GM23338 (cell line): ENCODE data around the gene ATP6V0C. TPM values are rescaled to one million over a fixed set of nuclear protein-coding genes. Genes with fewer than 3 reads are reported as not detected.

Source experiments
- ATAC-seq: fragments of 200-7000 bp; cut with Tn5 transposase; 3 replicates; pipeline ENCODE4 v1.9.1; 2020
- DNase-seq: peaks from one replicate; pipeline ENCODE4 v3.0.0-alpha.2; 2015; ENCODE audit warnings: low spot score
- H2AFZ ChIP-seq: fragments of 200-600 bp; sonication (generic); 2 replicates; pipeline ENCODE4 v1.8.0; 2016; ENCODE audit warnings: antibody characterized with exemption, mild to moderate bottlenecking, moderate library complexity
- H3F3A ChIP-seq: fragments of 200-600 bp; sonication (generic); replicated peaks from 2 replicates; pipeline ENCODE4 v1.8.0; 2017; ENCODE audit warnings: antibody characterized with exemption, mixed run types, low read depth
- H3K27ac ChIP-seq: fragments of 200-600 bp; sonication (generic); 2 replicates; pipeline ENCODE4 v1.6.1; 2016; ENCODE audit warnings: low read depth
- H3K27me3 ChIP-seq: fragments of 200-600 bp; sonication (generic); 2 replicates; pipeline ENCODE4 v1.8.0; 2016; ENCODE audit warnings: mild to moderate bottlenecking, mixed run types, moderate library complexity; ENCODE audit not compliant: insufficient read depth
- H3K36me3 ChIP-seq: fragments of 200-600 bp; sonication (generic); 2 replicates; pipeline ENCODE4 v1.8.0; 2016; ENCODE audit warnings: mild to moderate bottlenecking; ENCODE audit not compliant: insufficient read depth
- H3K4me1 ChIP-seq: fragments of 200-600 bp; sonication (generic); 2 replicates; pipeline ENCODE4 v1.8.0; 2016; ENCODE audit warnings: mild to moderate bottlenecking, moderate library complexity; ENCODE audit not compliant: insufficient read depth
- H3K4me2 ChIP-seq: fragments of 200-600 bp; sonication (generic); 2 replicates; pipeline ENCODE4 v1.7.1; 2017; ENCODE audit warnings: mixed run types
- H3K4me3 ChIP-seq: fragments of 200-600 bp; sonication (generic); 2 replicates; pipeline ENCODE4 v1.6.1; 2016; ENCODE audit warnings: mixed run types
- H3K79me2 ChIP-seq: fragments of 200-600 bp; sonication (generic); replicated peaks from 2 replicates; pipeline ENCODE4 v1.8.0; 2017; ENCODE audit warnings: mild to moderate bottlenecking; ENCODE audit not compliant: insufficient read depth
- H3K9me2 ChIP-seq: fragments of 200-600 bp; sonication (generic); 2 replicates; pipeline ENCODE4 v1.8.0; 2017; ENCODE audit not compliant: insufficient read depth
- H4K20me1 ChIP-seq: fragments of 200-600 bp; sonication (generic); replicated peaks from 2 replicates; pipeline ENCODE4 v1.8.0; 2017; ENCODE audit warnings: mild to moderate bottlenecking; ENCODE audit not compliant: insufficient read depth
- H3K27ac Mint-ChIP-seq: 2 replicates; pipeline ENCODE4 v1.8.0; 2020; ENCODE audit warnings: inconsistent platforms, mild to moderate bottlenecking, moderate library complexity, mixed read lengths
- H3K27me3 Mint-ChIP-seq: 3 replicates; pipeline ENCODE4 v1.8.0; 2022; ENCODE audit warnings: low read depth, mild to moderate bottlenecking, moderate library complexity, mixed read lengths, inconsistent platforms; ENCODE audit not compliant: insufficient read depth, poor library complexity
- H3K36me3 Mint-ChIP-seq: 3 replicates; pipeline ENCODE4 v1.8.0; 2021; ENCODE audit warnings: low read depth, mild to moderate bottlenecking, inconsistent platforms, moderate library complexity, mixed read lengths
- H3K4me1 Mint-ChIP-seq: 3 replicates; pipeline ENCODE4 v1.8.0; 2020; ENCODE audit warnings: mild to moderate bottlenecking, inconsistent platforms, mixed read lengths
- H3K4me3 Mint-ChIP-seq: 3 replicates; pipeline ENCODE4 v1.8.0; 2021; ENCODE audit warnings: moderate library complexity, mild to moderate bottlenecking, inconsistent platforms, mixed read lengths
- H3K9me3 Mint-ChIP-seq: 3 replicates; pipeline ENCODE4 v1.8.0; 2020; ENCODE audit warnings: moderate library complexity, mild to moderate bottlenecking, inconsistent platforms, mixed read lengths
- CREB1 ChIP-seq: fragments of 250-450 bp; sonication (Bioruptor Pico); IDR thresholded peaks from 2 replicates; pipeline ENCODE4 v1.5.0; 2020; ENCODE audit warnings: low read depth, mild to moderate bottlenecking, moderate library complexity
- ETS1 ChIP-seq: IDR thresholded peaks from 2 replicates; pipeline ENCODE4 v1.6.1; 2016; ENCODE audit warnings: antibody characterized with exemption
- EZH2 ChIP-seq: fragments of 200-600 bp; sonication (generic); IDR thresholded peaks from one replicate; pipeline ENCODE4 v1.8.0; 2017; ENCODE audit warnings: antibody characterized with exemption, mild to moderate bottlenecking, low read depth; ENCODE audit not compliant: unreplicated experiment
- EZH2phosphoT487 ChIP-seq: fragments of 200-600 bp; sonication (generic); IDR thresholded peaks from one replicate; pipeline ENCODE4 v1.8.1; 2018; ENCODE audit warnings: antibody characterized with exemption; ENCODE audit not compliant: unreplicated experiment
- JUNB ChIP-seq: IDR thresholded peaks from one replicate; pipeline ENCODE4 v1.6.1; 2016; ENCODE audit warnings: antibody characterized with exemption; ENCODE audit not compliant: unreplicated experiment
- NANOG ChIP-seq: IDR thresholded peaks from 2 replicates; pipeline ENCODE4 v1.6.1; 2016; ENCODE audit warnings: antibody characterized with exemption, borderline replicate concordance
- POLR2AphosphoS5 ChIP-seq: IDR thresholded peaks from 2 replicates; pipeline ENCODE4 v1.6.1; 2016; ENCODE audit warnings: antibody characterized with exemption, low read depth
- REST ChIP-seq: IDR thresholded peaks from one replicate; pipeline ENCODE4 v1.6.1; 2018; ENCODE audit warnings: antibody characterized with exemption; ENCODE audit not compliant: unreplicated experiment
- STAT1 ChIP-seq: IDR thresholded peaks from one replicate; pipeline ENCODE4 v1.6.1; 2016; ENCODE audit warnings: antibody characterized with exemption; ENCODE audit not compliant: unreplicated experiment
- ZNF114 ChIP-seq: fragments of 250-450 bp; sonication (Bioruptor Pico); IDR thresholded peaks from 2 replicates; pipeline ENCODE4 v1.5.0; 2020; ENCODE audit warnings: mild to moderate bottlenecking, moderate library complexity
- ZNF331 ChIP-seq: fragments of 250-450 bp; sonication (Bioruptor Pico); IDR thresholded peaks from 2 replicates; pipeline ENCODE4 v1.5.0; 2020; ENCODE audit warnings: low read depth, mild to moderate bottlenecking, moderate library complexity
- ZNF462 ChIP-seq: fragments of 250-450 bp; sonication (Bioruptor Pico); IDR thresholded peaks from 2 replicates; pipeline ENCODE4 v1.5.0; 2020; ENCODE audit warnings: mild to moderate bottlenecking, moderate library complexity
- polyA plus RNA-seq: library from polyadenylated mRNA; unstranded; fragments of >200 nt; fragmentation: Nextera tagmentation; extraction: Ambion mirVana; gene quantifications from 2 replicates; pipeline ENCODE4 v1.2.1, GENCODE V29; 2016
- total RNA-seq: library from RNA; depleted of rRNA; stranded (reverse); fragments of >200 nt; shearing (Covaris generic); gene quantifications from 2 replicates; pipeline ENCODE4 v1.2.3, GENCODE V29; 2014
- TF ChIP-seq, protein P1 (sequence below), 2 experiments: fragments of 200-600 bp in 1 of 2; sonication (generic) in 1 of 2; conservative IDR thresholded peaks; 2 replicates each; pipeline versions ENCODE4 v1.5.1 to v1.6.1; 2016 to 2017; ENCODE audit warnings: antibody characterized with exemption in 2 of 2, low read depth in 2 of 2, mild to moderate bottlenecking in 2 of 2, moderate library complexity in 1 of 2

ATP6V0C gene
- total and polyA plus RNA-seq, 2 experiments from 2014 or later = 98.2 to 162 TPM

DNA sequence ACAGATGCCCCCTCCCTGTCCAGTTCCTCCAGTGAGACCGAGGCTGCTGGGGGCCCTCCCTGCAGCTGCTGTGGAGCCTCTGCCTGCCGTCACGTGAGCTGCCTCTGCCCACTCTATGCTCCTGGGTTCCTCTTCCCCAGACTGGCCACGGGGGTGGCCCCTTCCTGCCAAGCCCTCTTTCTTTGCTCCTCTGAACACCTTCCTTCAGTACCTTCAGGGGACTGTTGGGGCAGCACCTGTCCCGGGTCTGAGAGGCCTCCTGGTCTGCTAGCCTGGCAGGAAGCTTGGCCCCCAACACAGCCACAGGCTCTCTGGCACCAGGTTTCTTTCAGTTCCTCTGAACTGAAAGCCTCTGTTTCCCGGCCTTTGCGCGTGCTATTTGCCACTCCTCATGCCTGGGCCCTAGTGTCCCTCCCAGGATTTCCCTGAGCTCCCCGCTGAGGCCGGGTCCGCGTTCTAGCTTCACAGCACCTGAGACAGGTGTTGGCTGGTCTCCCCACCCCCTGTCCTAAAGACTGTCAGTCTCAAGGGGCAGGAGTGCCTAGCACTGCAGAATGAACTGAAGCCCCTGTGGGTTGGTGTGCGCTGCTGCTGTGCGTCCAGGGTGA is 6.6 kb upstream of the ATP6V0C start:
- peaks cover 10% of the 10 kb centered on the region; the same call in 1 of the 2 replicates for H3K4me1 ChIP-seq
- no peaks in the 10 kb centered on the region for H3K27me3 ChIP-seq
- Mint-ChIP-seq H3K36me3 (no peaks in the 10 kb centered on the region), H3K4me1 (peaks cover 15% of the 10 kb centered on the region), H3K27me3 (peaks cover 19% of the 10 kb centered on the region), H3K9me3 (no peaks in the 10 kb centered on the region; the same call in 2 of the 3 replicates), H3K4me3 (no peak overlapping the region), H3K27ac (peak overlapping the region; percentile 62; the same call in 1 of the 2 replicates)
- no peak overlapping the region for H2AFZ ChIP-seq
- no peak overlapping the region for H3K4me3 ChIP-seq
- no peaks in the 10 kb centered on the region for H3K9me2 ChIP-seq
- peak; percentile 57 for ATAC-seq
- TF ChIP-seq REST = no peak
- TF ChIP-seq ETS1 = no peak
- no peak for TF ChIP-seq STAT1
- no peak for TF ChIP-seq JUNB
- TF ChIP-seq ZNF462 = no peak
- TF ChIP-seq POLR2AphosphoS5 = no peak
- no peak for TF ChIP-seq ZNF114
- TF ChIP-seq EZH2 = no peak
- TF ChIP-seq CREB1 (CRISPR knock-in tag) = no peak
- no peak for TF ChIP-seq NANOG
- TF ChIP-seq EZH2phosphoT487 = no peak
- TF ChIP-seq ZNF331 (CRISPR knock-in tag) = no peak
- TF ChIP-seq, protein P1, sequence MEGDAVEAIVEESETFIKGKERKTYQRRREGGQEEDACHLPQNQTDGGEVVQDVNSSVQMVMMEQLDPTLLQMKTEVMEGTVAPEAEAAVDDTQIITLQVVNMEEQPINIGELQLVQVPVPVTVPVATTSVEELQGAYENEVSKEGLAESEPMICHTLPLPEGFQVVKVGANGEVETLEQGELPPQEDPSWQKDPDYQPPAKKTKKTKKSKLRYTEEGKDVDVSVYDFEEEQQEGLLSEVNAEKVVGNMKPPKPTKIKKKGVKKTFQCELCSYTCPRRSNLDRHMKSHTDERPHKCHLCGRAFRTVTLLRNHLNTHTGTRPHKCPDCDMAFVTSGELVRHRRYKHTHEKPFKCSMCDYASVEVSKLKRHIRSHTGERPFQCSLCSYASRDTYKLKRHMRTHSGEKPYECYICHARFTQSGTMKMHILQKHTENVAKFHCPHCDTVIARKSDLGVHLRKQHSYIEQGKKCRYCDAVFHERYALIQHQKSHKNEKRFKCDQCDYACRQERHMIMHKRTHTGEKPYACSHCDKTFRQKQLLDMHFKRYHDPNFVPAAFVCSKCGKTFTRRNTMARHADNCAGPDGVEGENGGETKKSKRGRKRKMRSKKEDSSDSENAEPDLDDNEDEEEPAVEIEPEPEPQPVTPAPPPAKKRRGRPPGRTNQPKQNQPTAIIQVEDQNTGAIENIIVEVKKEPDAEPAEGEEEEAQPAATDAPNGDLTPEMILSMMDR (conservative IDR thresholded peaks at IDR 0.05; ENCODE audit: low read depth in 2 of 2) = no peak
- H3K4me2 ChIP-seq = no peak overlapping the region
- H4K20me1 ChIP-seq = no peaks in the 10 kb centered on the region
- no peaks in the 10 kb centered on the region for H3K36me3 ChIP-seq
- peak; percentile 48 for DNase-seq
- H3K79me2 ChIP-seq = no peaks in the 10 kb centered on the region
- no peak overlapping the region for H3K27ac ChIP-seq
- peaks cover 5% of the 10 kb centered on the region; the same call in 1 of the 2 replicates for H3F3A ChIP-seq
